GM18507 (cell line): Measurements from ENCODE around the gene SHISA5.

Experiments
- DNase-seq: peaks from one replicate; pipeline ENCODE4 v3.0.0; 2011; ENCODE audit warnings: low read depth; ENCODE audit not compliant: insufficient read length; ENCODE audit errors: extremely low spot score
- FAIRE-seq: peaks from 2 replicates; lab custom pipeline; 2011; peaks lifted over from hg19 to GRCh38; lab: Jason Lieb, UNC

The SHISA5 gene

GRCh38 chr3:48524970-48525369 lies 21.0 kb upstream of the SHISA5 start:
- FAIRE-seq = no peak

GRCh38 chr3:48521635-48522034 lies 17.7 kb upstream of the SHISA5 start:
- FAIRE-seq = no peak

More at GRCh38 chr3:48524970-48525369, 21.0 kb upstream of the SHISA5 start:
- DNase-seq = no peak

GRCh38 chr3:48519277-48519643 lies 15.3 kb upstream of the SHISA5 start:
- FAIRE-seq (no peak), DNase-seq (no peak)

More at GRCh38 chr3:48521635-48522034, 17.7 kb upstream of the SHISA5 start:
- DNase-seq = no peak

- no peak for DNase-seq
- no peak for FAIRE-seq
Measured at GRCh38 chr3:48518638-48519276, 14.8 kb upstream of the SHISA5 start.

- FAIRE-seq (no peak), DNase-seq (no peak)
Measured at GRCh38 chr3:48518069-48518468, 14.1 kb upstream of the SHISA5 start.

GRCh38 chr3:48516571-48516970 lies 12.6 kb upstream of the SHISA5 start:
- no peak for DNase-seq
- no peak for FAIRE-seq

- FAIRE-seq = peak; percentile 49
Measured at GRCh38 chr3:48514431-48515227, 10.7 kb upstream of the SHISA5 start.

GRCh38 chr3:48511551-48511950 lies 7.6 kb upstream of the SHISA5 start:
- FAIRE-seq (no peak), DNase-seq (no peak)

More at GRCh38 chr3:48514431-48515227, 10.7 kb upstream of the SHISA5 start:
- no peak for DNase-seq

GRCh38 chr3:48507256-48508061 lies 3.5 kb upstream of the SHISA5 start:
- peak; percentile 55 for DNase-seq
- peak; percentile 80 for FAIRE-seq

- FAIRE-seq (no peak), DNase-seq (no peak)
Measured at GRCh38 chr3:48505968-48506504, 2.1 kb upstream of the SHISA5 start.

- no peak for DNase-seq
- FAIRE-seq = no peak
Measured at GRCh38 chr3:48505146-48505545, 1.2 kb upstream of the SHISA5 start.

- DNase-seq (no peak), FAIRE-seq (no peak)
Measured at GRCh38 chr3:48503401-48504050, 448 bp downstream of the SHISA5 start.

GRCh38 chr3:48502728-48503168 lies 1.2 kb downstream of the SHISA5 start:
- FAIRE-seq (no peak), DNase-seq (no peak)

- DNase-seq (no peak), FAIRE-seq (no peak)
Measured at GRCh38 chr3:48502121-48502520, 1.9 kb downstream of the SHISA5 start.

- DNase-seq (no peak), FAIRE-seq (no peak)
Measured at GRCh38 chr3:48501196-48501595, 2.8 kb downstream of the SHISA5 start.

GRCh38 chr3:48500656-48501055 lies 3.3 kb downstream of the SHISA5 start:
- DNase-seq = no peak
- no peak for FAIRE-seq

- FAIRE-seq (no peak), DNase-seq (no peak)
Measured at GRCh38 chr3:48493203-48493501, 10.8 kb downstream of the SHISA5 start.

- DNase-seq (no peak), FAIRE-seq (no peak)
Measured at GRCh38 chr3:48492461-48493202, 11.3 kb downstream of the SHISA5 start.

- FAIRE-seq = no peak
Measured at GRCh38 chr3:48486952-48487351, 17.0 kb downstream of the SHISA5 start.

More at GRCh38 chr3:48486952-48487351, 17.0 kb downstream of the SHISA5 start:
- DNase-seq = no peak
